Measurements from ENCODE around the gene SPPL2C. TPM values are rescaled to one million over a fixed set of nuclear protein-coding genes. Genes with fewer than 3 reads are reported as not detected.

SPPL2C gene
- total and polyA plus RNA-seq, 10 of the 15 experiments (the other 5 are each of a cell fraction or from before 2014, with no cell fraction given) = not detected

DNA sequence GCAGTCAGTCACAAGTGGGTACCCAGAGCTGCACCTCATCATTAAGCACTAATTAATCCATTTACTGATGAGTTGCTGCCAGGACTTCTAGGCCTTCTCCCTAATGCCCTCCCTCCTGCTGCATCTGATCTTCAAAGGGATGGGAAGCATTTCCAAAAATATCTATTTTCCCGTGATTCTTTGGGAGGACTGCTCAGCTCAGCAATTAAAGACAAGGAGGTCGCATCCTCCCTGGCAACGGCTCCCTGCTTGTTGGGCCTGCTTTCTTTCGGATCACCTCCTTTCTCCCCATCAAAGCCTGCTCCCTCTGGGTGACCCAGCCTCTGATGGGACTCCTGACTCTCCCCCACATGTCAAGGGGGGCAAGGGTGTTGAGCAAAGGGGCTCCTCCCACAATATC is 26.0 kb upstream of the SPPL2C start:
- RAD21 ChIA-PET (ENCODE audit: unreplicated experiment) = no interaction called here
- SMC1A ChIA-PET (ENCODE audit: uncharacterized antibody, unreplicated experiment) = no interaction called here
- BruUV-seq (replicated peaks) = no TSS peak
- Histone ChIP-seq H3K27me3 (replicated peaks in 1 of 2; ENCODE audit: control insufficient read depth in 2 of 2, insufficient read depth in 2 of 2, low read length in 1 of 2) (peaks cover 0 to 2% of the 10 kb centered on the region in 2 experiments; a peak in 1 of 4 replicates), H3K4me3 (no peak overlapping the region), H3K4me1 (ENCODE audit: control insufficient read depth, insufficient read depth, low read length) (no peaks in the 10 kb centered on the region), H4K20me1 (ENCODE audit: control insufficient read depth, insufficient read depth) (no peaks in the 10 kb centered on the region), H3K79me2 (ENCODE audit: control insufficient read depth, insufficient read depth, low read length) (no peaks in the 10 kb centered on the region), H3K36me3 (ENCODE audit: control insufficient read depth in 2 of 2, insufficient read depth in 2 of 2, low read length in 1 of 2) (no peaks in the 10 kb centered on the region), H3K4me2 (ENCODE audit: control insufficient read depth, insufficient read depth) (no peak overlapping the region), H3K27ac (ENCODE audit: control insufficient read depth, insufficient read depth) (no peak overlapping the region), H3K9me3 (replicated peaks; ENCODE audit: control insufficient read depth, insufficient read depth, low read length) (no peaks in the 10 kb centered on the region), H2AFZ (ENCODE audit: control insufficient read depth, low read depth, low read length) (no peak overlapping the region), H3K9ac (ENCODE audit: control insufficient read depth, insufficient read depth, low read length) (no peak overlapping the region)
- intact Hi-C loops (cut with micrococcal nuclease; ENCODE audit: unreplicated experiment) (no loop called here), in situ Hi-C loops (cut with MboI) (no loop called here)
- CTCF ChIA-PET = interaction anchor here (1.7 kb wide), 1 partner anchor 13 kb away, joined by 7 read pairs; no protein-coding TSS in a partner anchor
- ATAC-seq = no peak
- DNase-seq (ENCODE audit: low read depth, low spot score) = no peak
- 40% methylated on average over 4 of the region's 4 CpGs for WGBS (ENCODE audit: insufficient coverage, insufficient replicate concordance, low lambda C conversion rate, missing lambda C conversion rate)
- TF ChIP-seq POU2F2 (IDR thresholded peaks at IDR 0.05; ENCODE audit: borderline replicate concordance, low read depth, low read length) = no peak
- TF ChIP-seq, protein P1, sequence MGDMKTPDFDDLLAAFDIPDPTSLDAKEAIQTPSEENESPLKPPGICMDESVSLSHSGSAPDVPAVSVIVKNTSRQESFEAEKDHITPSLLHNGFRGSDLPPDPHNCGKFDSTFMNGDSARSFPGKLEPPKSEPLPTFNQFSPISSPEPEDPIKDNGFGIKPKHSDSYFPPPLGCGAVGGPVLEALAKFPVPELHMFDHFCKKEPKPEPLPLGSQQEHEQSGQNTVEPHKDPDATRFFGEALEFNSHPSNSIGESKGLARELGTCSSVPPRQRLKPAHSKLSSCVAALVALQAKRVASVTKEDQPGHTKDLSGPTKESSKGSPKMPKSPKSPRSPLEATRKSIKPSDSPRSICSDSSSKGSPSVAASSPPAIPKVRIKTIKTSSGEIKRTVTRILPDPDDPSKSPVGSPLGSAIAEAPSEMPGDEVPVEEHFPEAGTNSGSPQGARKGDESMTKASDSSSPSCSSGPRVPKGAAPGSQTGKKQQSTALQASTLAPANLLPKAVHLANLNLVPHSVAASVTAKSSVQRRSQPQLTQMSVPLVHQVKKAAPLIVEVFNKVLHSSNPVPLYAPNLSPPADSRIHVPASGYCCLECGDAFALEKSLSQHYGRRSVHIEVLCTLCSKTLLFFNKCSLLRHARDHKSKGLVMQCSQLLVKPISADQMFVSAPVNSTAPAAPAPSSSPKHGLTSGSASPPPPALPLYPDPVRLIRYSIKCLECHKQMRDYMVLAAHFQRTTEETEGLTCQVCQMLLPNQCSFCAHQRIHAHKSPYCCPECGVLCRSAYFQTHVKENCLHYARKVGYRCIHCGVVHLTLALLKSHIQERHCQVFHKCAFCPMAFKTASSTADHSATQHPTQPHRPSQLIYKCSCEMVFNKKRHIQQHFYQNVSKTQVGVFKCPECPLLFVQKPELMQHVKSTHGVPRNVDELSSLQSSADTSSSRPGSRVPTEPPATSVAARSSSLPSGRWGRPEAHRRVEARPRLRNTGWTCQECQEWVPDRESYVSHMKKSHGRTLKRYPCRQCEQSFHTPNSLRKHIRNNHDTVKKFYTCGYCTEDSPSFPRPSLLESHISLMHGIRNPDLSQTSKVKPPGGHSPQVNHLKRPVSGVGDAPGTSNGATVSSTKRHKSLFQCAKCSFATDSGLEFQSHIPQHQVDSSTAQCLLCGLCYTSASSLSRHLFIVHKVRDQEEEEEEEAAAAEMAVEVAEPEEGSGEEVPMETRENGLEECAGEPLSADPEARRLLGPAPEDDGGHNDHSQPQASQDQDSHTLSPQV (IDR thresholded peaks at IDR 0.05) = no peak
- no peak for TF ChIP-seq NR2C2 (IDR thresholded peaks at IDR 0.05; ENCODE audit: borderline replicate concordance, control insufficient read depth, insufficient read length, low read depth)
- TF ChIP-seq, protein P2, sequence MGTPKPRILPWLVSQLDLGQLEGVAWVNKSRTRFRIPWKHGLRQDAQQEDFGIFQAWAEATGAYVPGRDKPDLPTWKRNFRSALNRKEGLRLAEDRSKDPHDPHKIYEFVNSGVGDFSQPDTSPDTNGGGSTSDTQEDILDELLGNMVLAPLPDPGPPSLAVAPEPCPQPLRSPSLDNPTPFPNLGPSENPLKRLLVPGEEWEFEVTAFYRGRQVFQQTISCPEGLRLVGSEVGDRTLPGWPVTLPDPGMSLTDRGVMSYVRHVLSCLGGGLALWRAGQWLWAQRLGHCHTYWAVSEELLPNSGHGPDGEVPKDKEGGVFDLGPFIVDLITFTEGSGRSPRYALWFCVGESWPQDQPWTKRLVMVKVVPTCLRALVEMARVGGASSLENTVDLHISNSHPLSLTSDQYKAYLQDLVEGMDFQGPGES (IDR thresholded peaks at IDR 0.05) = no peak
- TF ChIP-seq, protein P3, sequence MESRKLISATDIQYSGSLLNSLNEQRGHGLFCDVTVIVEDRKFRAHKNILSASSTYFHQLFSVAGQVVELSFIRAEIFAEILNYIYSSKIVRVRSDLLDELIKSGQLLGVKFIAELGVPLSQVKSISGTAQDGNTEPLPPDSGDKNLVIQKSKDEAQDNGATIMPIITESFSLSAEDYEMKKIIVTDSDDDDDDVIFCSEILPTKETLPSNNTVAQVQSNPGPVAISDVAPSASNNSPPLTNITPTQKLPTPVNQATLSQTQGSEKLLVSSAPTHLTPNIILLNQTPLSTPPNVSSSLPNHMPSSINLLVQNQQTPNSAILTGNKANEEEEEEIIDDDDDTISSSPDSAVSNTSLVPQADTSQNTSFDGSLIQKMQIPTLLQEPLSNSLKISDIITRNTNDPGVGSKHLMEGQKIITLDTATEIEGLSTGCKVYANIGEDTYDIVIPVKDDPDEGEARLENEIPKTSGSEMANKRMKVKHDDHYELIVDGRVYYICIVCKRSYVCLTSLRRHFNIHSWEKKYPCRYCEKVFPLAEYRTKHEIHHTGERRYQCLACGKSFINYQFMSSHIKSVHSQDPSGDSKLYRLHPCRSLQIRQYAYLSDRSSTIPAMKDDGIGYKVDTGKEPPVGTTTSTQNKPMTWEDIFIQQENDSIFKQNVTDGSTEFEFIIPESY (IDR thresholded peaks at IDR 0.05) = no peak
- TF ChIP-seq SREBF2 (IDR thresholded peaks at IDR 0.05; ENCODE audit: low read length) = no peak
- TF ChIP-seq, protein P4, sequence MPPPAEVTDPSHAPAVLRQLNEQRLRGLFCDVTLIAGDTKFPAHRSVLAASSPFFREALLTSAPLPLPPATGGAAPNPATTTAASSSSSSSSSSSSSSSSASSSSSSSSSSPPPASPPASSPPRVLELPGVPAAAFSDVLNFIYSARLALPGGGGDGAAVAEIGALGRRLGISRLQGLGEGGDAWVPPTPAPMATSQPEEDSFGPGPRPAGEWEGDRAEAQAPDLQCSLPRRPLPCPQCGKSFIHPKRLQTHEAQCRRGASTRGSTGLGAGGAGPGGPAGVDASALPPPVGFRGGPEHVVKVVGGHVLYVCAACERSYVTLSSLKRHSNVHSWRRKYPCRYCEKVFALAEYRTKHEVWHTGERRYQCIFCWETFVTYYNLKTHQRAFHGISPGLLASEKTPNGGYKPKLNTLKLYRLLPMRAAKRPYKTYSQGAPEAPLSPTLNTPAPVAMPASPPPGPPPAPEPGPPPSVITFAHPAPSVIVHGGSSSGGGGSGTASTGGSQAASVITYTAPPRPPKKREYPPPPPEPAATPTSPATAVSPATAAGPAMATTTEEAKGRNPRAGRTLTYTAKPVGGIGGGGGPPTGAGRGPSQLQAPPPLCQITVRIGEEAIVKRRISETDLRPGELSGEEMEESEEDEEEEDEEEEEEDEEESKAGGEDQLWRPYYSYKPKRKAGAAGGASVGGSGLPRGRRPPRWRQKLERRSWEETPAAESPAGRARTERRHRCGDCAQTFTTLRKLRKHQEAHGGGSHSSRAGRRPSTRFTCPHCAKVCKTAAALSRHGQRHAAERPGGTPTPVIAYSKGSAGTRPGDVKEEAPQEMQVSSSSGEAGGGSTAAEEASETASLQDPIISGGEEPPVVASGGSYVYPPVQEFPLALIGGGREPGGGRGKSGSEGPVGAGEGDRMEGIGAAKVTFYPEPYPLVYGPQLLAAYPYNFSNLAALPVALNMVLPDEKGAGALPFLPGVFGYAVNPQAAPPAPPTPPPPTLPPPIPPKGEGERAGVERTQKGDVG (CRISPR knock-in tag; IDR thresholded peaks at IDR 0.05) = no peak
- POLR2A ChIA-PET = interaction anchor here (0.6 kb wide), 1 partner anchor 187 kb away, joined by 4 read pairs; no protein-coding TSS in a partner anchor
- FAIRE-seq = no peak
